CD14-positive monocyte (primary cell): ENCODE data around the gene CFAP299. TPM values are rescaled to one million over a fixed set of nuclear protein-coding genes. Genes with fewer than 3 reads are reported as not detected.

Experiments used
- DNase-seq, 3 donors: peaks; one replicate each; pipeline ENCODE4 v3.0.0-alpha.2; 2011 to 2022
- H2AFZ ChIP-seq: 2 replicates; pipeline ENCODE4 v1.6.0; 2012; ENCODE audit warnings: mild to moderate bottlenecking, low read depth, low read length, inconsistent platforms; ENCODE audit not compliant: insufficient read depth, poor library complexity, severe bottlenecking
- H3K27ac ChIP-seq, 2 donors: 1 replicate in 1 of 2; 2 replicates in 1 of 2; pipeline ENCODE4 v1.5.1; 2012 to 2013; ENCODE audit warnings: low read length in 2 of 2, control low read depth in 1 of 2, inconsistent platforms in 1 of 2, low read depth in 1 of 2, mild to moderate bottlenecking in 1 of 2
- H3K27me3 ChIP-seq, 2 donors: one replicate each; pipeline versions ENCODE4 v1.6.0 to v1.6.1; 2011 to 2013; ENCODE audit warnings: low read length in 2 of 2; ENCODE audit not compliant: control insufficient read depth in 2 of 2, insufficient read depth in 2 of 2
- H3K36me3 ChIP-seq, 2 donors: replicated peaks in 1 of 2; 1 replicate in 1 of 2; 2 replicates in 1 of 2; pipeline versions ENCODE4 v1.5.1 to v1.6.1; 2012 to 2013; ENCODE audit warnings: low read length in 2 of 2, control low read depth in 1 of 2, inconsistent platforms in 1 of 2, mild to moderate bottlenecking in 1 of 2; ENCODE audit not compliant: insufficient read depth in 2 of 2, control insufficient read depth in 1 of 2
- H3K4me1 ChIP-seq, 2 donors: 1 replicate in 1 of 2; 2 replicates in 1 of 2; pipeline versions ENCODE4 v1.5.1 to v1.6.1; 2012 to 2013; ENCODE audit warnings: low read length in 2 of 2, control low read depth in 1 of 2, inconsistent platforms in 1 of 2, mild to moderate bottlenecking in 1 of 2, moderate library complexity in 1 of 2; ENCODE audit not compliant: insufficient read depth in 2 of 2, control insufficient read depth in 1 of 2
- H3K4me2 ChIP-seq: replicated peaks from 2 replicates; pipeline ENCODE3; 2012; ENCODE audit warnings: low read length, moderate library complexity, mild to moderate bottlenecking; ENCODE audit not compliant: poor library complexity, severe bottlenecking; ENCODE audit errors: extremely low read depth
- H3K4me3 ChIP-seq, 3 experiments: fragments of 200-600 bp in 1 of 3; sonication (generic) in 1 of 3; replicated peaks in 1 of 3; 1 replicate in 2 of 3; 2 replicates in 1 of 3; pipeline ENCODE4 v1.5.1; 2011 to 2013; ENCODE audit warnings: low read length in 3 of 3, mild to moderate bottlenecking in 3 of 3, control low read depth in 2 of 3, low read depth in 2 of 3, inconsistent platforms in 1 of 3, moderate library complexity in 1 of 3
- H3K79me2 ChIP-seq: 2 replicates; pipeline ENCODE4 v1.6.0; 2012; ENCODE audit warnings: mild to moderate bottlenecking, control low read depth, inconsistent platforms, low read length, moderate library complexity; ENCODE audit not compliant: insufficient read depth
- H3K9ac ChIP-seq: 2 replicates; pipeline ENCODE4 v1.6.0; 2017; ENCODE audit warnings: low read length, mild to moderate bottlenecking; ENCODE audit not compliant: insufficient read depth, poor library complexity, severe bottlenecking
- H3K9me3 ChIP-seq, 2 donors: replicated peaks in 1 of 2; 1 replicate in 1 of 2; 2 replicates in 1 of 2; pipeline versions ENCODE4 v1.5.1 to v1.6.1; 2012 to 2013; ENCODE audit warnings: low read length in 2 of 2, control low read depth in 1 of 2; ENCODE audit not compliant: control insufficient read depth in 1 of 2, insufficient read depth in 1 of 2
- H4K20me1 ChIP-seq: 2 replicates; pipeline ENCODE4 v1.6.0; 2012; ENCODE audit warnings: mild to moderate bottlenecking, low read length, control low read depth, moderate library complexity; ENCODE audit not compliant: insufficient read depth
- H3K27ac Mint-ChIP-seq, 7 donors: one replicate each; pipeline ENCODE4 v1.8.0; 2020; ENCODE audit warnings: mild to moderate bottlenecking in 7 of 7, mixed read lengths in 7 of 7, moderate library complexity in 6 of 7, inconsistent platforms in 2 of 7
- H3K27me3 Mint-ChIP-seq, 3 donors: one replicate each; pipeline ENCODE4 v1.8.0; 2021 to 2022; ENCODE audit warnings: low read depth in 3 of 3, mild to moderate bottlenecking in 3 of 3, mixed read lengths in 3 of 3, moderate library complexity in 3 of 3, inconsistent platforms in 1 of 3
- H3K36me3 Mint-ChIP-seq, 2 donors: one replicate each; pipeline ENCODE4 v1.8.0; 2020; ENCODE audit warnings: mixed read lengths in 2 of 2, inconsistent platforms in 1 of 2, mild to moderate bottlenecking in 1 of 2
- H3K4me1 Mint-ChIP-seq: one replicate; pipeline ENCODE4 v1.8.0; 2020; ENCODE audit warnings: mild to moderate bottlenecking, mixed read lengths
- H3K4me3 Mint-ChIP-seq, 2 donors: one replicate each; pipeline ENCODE4 v1.8.0; 2020; ENCODE audit warnings: mild to moderate bottlenecking in 2 of 2, mixed read lengths in 2 of 2, moderate library complexity in 1 of 2
- H3K9me3 Mint-ChIP-seq, 7 donors: one replicate each; pipeline ENCODE4 v1.8.0; 2020 to 2022; ENCODE audit warnings: mixed read lengths in 7 of 7, mild to moderate bottlenecking in 6 of 7, moderate library complexity in 6 of 7, inconsistent platforms in 2 of 7
- WGBS: methylation state at CpG from one replicate; pipeline ENCODE4 v1.1.5; 2013; ENCODE audit warnings: missing lambda C conversion rate; ENCODE audit not compliant: insufficient coverage; 5-methylcytosine and 5-hydroxymethylcytosine counted together
- intact Hi-C, 2 donors: fragments of 100-400 bp; cut with micrococcal nuclease; formaldehyde crosslinking; loops; one replicate each; pipeline versions ENCODE4 v1.15.0 to v1.15.1; 2023
- polyA plus RNA-seq, 3 donors: library from polyadenylated mRNA; depleted of rRNA in 1 of 3; unstranded in 2 of 3; stranded (reverse) in 1 of 3; fragments of 300-500 nt in 2 of 3; fragments of >200 nt in 1 of 3; fragmentation: Illumina TruSeq in 2 of 3; gene quantifications; 1 replicate in 2 of 3; 2 replicates in 1 of 3; pipeline ENCODE4 v1.2.3, GENCODE V29; 2012 to 2021
- TF ChIP-seq, protein P1 (sequence below): fragments of 200-600 bp; IDR thresholded peaks from one replicate; pipeline ENCODE4 v1.8.0; 2022; ENCODE audit warnings: antibody characterized with exemption, mild to moderate bottlenecking

Gene CFAP299
- polyA plus RNA-seq, 3 donors: not detected

DNA sequence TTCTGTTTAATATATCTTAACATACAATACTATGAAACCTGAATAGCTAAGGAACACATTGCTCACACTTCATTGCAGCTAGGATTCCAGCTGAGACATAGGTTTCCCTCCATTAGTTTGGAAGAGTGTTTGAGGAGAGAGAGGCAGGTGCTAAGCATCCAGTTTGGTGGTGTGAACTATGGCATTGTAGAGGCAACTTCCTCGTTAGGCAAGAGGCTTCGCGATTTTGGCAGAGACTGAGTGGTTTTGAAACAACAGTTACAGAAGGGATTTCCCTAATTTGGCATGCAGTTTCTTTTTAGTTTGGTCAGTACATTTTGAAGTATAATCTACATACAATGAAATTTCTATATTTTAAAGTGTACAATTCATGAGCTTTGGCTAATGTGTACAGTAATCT, 577.9 kb downstream of the CFAP299 start:
- TF ChIP-seq, protein P1, sequence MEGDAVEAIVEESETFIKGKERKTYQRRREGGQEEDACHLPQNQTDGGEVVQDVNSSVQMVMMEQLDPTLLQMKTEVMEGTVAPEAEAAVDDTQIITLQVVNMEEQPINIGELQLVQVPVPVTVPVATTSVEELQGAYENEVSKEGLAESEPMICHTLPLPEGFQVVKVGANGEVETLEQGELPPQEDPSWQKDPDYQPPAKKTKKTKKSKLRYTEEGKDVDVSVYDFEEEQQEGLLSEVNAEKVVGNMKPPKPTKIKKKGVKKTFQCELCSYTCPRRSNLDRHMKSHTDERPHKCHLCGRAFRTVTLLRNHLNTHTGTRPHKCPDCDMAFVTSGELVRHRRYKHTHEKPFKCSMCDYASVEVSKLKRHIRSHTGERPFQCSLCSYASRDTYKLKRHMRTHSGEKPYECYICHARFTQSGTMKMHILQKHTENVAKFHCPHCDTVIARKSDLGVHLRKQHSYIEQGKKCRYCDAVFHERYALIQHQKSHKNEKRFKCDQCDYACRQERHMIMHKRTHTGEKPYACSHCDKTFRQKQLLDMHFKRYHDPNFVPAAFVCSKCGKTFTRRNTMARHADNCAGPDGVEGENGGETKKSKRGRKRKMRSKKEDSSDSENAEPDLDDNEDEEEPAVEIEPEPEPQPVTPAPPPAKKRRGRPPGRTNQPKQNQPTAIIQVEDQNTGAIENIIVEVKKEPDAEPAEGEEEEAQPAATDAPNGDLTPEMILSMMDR: no peak
- no peaks in the 10 kb centered on the region for H3K36me3 Mint-ChIP-seq
- H3K9me3 ChIP-seq: no peaks in the 10 kb centered on the region
- H4K20me1 ChIP-seq: no peaks in the 10 kb centered on the region
- no peak overlapping the region for H3K4me3 ChIP-seq
- H3K27ac Mint-ChIP-seq: no peak overlapping the region
- intact Hi-C loops: no loop called here
- peaks cover 0 to 3% (median 2%) of the 10 kb centered on the region in 7 donors for H3K9me3 Mint-ChIP-seq
- peaks cover 4% of the 10 kb centered on the region for H3K4me1 Mint-ChIP-seq
- no peak overlapping the region for H3K9ac ChIP-seq
- peaks cover 0 to 2% (median 1%) of the 10 kb centered on the region in 3 donors for H3K27me3 Mint-ChIP-seq
- H3K4me2 ChIP-seq: no peak overlapping the region
- 18% methylated on average over 3 of the region's 3 CpGs for WGBS
- no peak overlapping the region for H3K27ac ChIP-seq
- no peak overlapping the region for H3K4me3 Mint-ChIP-seq
- H2AFZ ChIP-seq: no peak overlapping the region
- H3K36me3 ChIP-seq: no peaks in the 10 kb centered on the region
- no peaks in the 10 kb centered on the region for H3K79me2 ChIP-seq
- no peak for DNase-seq
- no peaks in the 10 kb centered on the region for H3K27me3 ChIP-seq
- H3K4me1 ChIP-seq: no peaks in the 10 kb centered on the region

DNA sequence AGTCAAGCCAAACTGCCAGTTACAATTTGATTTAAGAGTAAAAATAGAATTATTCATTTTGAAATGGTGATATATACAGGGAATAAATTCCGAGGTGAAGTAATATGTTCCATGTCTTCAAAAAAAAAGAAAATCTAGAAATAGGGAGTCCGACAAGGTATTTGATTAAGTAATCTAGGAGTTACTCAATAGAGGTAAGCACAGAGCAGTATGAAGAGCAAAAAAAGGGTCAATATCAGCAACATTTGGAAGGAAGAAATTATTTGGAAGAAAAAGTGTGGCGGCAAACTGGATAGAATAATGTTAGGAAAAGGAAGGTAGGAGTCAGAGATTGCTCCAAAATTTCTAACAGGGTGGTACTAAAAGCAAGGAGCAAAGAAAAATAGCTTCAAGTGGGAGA, 581.2 kb downstream of the CFAP299 start:
- no peaks in the 10 kb centered on the region for H3K36me3 Mint-ChIP-seq
- Histone ChIP-seq H3K4me2 (no peak overlapping the region), H3K9me3 (no peaks in the 10 kb centered on the region), H2AFZ (no peak overlapping the region), H3K27ac (no peak overlapping the region), H3K36me3 (no peaks in the 10 kb centered on the region), H3K4me3 (no peak overlapping the region), H4K20me1 (no peaks in the 10 kb centered on the region), H3K27me3 (no peaks in the 10 kb centered on the region), H3K9ac (no peak overlapping the region), H3K4me1 (no peaks in the 10 kb centered on the region), H3K79me2 (no peaks in the 10 kb centered on the region)
- TF ChIP-seq, protein P1: no peak
- H3K27ac Mint-ChIP-seq: no peak overlapping the region
- H3K27me3 Mint-ChIP-seq: peaks cover 0 to 2% (median 0%) of the 10 kb centered on the region in 3 donors
- intact Hi-C loops: no loop called here
- peaks cover 0 to 3% (median 0%) of the 10 kb centered on the region in 7 donors for H3K9me3 Mint-ChIP-seq
- peaks cover 4% of the 10 kb centered on the region for H3K4me1 Mint-ChIP-seq
- DNase-seq: no peak
- no peak overlapping the region for H3K4me3 Mint-ChIP-seq
- WGBS: 92% methylated on average over 2 of the region's 3 CpGs
